AG09319 (cell line): ENCODE data around the gene SEC31A.

Experiments used
- DNase-seq: peaks from one replicate; pipeline ENCODE4 v3.0.0-alpha.2; 2010; ENCODE audit warnings: low read depth; ENCODE audit errors: extremely low read depth
- TF ChIP-seq, protein P1 (sequence below): IDR thresholded peaks from 2 replicates; pipeline ENCODE4 v1.5.1; 2011; ENCODE audit warnings: low read depth, mild to moderate bottlenecking, inconsistent platforms, low read length, moderate library complexity

Gene SEC31A

DNA sequence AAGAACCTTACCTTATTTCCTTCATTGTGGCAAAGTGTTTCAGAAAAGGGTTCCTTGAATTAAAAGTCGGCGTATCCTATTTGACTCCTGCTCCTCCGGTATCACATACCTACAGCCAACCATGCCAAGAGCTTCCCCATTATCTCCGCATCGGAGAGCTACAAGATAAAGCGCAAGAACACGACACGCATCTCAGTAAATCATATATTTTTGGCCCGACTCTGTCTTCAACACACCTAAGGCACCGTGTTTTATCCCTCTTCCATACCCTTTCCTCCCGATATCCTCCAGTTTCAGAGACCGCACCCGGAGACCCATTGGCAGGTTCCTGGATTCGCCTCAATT lies 9.1 kb upstream of the SEC31A start:
- DNase-seq: no peak

DNA sequence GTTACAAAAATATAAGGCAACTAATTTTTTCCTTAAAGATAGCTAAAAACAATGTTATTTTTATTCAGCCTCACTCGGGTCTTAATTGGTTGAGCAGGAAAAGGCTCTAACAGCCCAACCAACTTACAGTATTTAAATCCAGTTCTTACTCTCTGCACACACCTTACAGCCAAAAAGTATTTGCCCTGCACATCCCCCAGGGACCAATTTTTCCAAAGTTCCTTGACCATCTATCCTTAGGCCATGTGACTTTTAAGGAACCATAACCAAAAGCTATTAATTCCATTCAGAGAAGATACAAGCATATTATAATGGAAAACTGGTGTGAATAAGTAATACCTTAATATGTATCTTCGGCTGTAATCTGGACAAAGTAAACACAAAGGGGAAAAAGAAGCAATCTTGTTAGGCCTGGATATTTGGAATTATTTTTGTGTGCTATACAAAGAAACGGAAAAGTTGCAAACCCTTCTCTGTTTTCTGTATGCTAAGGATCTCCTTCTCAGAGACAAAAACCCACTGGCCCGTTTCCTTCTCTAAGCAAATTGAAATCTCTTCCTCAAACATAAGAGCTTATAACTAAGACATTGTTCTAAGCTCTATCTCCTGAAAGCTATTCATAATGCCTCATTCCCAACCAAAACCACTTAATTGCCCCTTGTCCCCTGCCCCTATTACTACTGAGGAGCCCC lies 8.6 kb upstream of the SEC31A start:
- DNase-seq: no peak
- TF ChIP-seq, protein P1, sequence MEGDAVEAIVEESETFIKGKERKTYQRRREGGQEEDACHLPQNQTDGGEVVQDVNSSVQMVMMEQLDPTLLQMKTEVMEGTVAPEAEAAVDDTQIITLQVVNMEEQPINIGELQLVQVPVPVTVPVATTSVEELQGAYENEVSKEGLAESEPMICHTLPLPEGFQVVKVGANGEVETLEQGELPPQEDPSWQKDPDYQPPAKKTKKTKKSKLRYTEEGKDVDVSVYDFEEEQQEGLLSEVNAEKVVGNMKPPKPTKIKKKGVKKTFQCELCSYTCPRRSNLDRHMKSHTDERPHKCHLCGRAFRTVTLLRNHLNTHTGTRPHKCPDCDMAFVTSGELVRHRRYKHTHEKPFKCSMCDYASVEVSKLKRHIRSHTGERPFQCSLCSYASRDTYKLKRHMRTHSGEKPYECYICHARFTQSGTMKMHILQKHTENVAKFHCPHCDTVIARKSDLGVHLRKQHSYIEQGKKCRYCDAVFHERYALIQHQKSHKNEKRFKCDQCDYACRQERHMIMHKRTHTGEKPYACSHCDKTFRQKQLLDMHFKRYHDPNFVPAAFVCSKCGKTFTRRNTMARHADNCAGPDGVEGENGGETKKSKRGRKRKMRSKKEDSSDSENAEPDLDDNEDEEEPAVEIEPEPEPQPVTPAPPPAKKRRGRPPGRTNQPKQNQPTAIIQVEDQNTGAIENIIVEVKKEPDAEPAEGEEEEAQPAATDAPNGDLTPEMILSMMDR: no peak

More for the DNA sequence above, 9.1 kb upstream of the SEC31A start:
- TF ChIP-seq, protein P1: no peak

DNA sequence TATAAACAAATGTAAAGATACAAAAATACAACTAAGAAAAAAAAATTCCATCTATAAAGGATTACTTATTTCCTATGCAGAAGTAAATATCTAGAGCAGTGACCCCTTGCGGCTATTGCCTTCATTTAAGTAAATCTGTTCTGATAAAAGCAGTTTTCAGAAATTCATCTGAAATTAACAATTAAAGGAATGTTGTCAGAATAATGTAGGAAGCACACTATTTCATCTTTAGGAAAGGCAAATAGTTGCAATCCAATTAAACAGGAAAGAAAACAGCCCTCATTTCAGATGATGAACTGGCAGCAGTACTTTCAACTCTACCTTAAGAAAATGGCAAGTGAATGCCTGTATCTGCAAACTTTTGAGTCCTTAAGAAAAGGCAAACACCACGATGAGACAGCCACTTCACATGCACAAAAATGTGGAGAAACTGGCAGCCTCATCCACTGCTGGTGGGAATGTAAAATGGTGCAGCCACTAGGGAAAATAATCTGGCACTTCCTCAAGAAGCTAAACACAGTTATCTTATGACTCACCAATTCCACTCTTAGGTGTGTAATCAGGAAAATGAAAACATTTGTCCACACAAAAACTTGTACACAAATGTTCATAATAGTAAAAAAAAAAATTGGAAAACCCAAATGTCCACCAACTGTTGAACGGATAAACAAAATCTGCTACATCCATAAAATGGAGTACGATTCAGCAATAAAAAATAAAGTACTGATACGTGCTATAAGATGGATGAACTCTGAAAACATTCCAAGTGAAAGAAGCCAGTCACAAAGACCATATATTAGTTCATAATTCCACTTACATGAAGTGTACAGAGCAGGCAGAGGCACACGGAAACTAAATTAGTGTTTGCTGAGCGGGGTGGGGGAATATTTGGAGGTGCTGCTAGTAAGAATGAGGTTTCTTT lies 7.6 kb upstream of the SEC31A start:
- DNase-seq: peak; percentile 67
- TF ChIP-seq, protein P1: peak; percentile 36

DNA sequence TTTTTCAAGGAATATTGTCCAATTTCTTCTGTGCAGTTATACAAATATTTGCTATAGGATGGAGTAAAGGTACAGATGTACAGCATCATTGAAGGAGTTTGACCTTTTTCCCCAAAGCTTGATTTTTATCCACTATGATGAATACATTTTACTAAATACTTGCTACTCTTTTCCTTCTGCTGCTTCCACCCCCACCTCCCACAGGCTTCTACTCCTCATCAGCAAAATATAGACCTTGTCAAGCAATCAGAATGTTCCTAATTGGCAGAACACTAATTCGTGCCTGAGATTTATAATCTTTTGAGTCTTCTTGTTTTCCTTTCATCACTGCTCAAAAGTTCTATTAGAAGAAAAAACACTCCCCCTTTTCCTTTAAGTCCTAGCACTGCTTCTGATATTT lies 5.8 kb upstream of the SEC31A start:
- no peak for DNase-seq
- TF ChIP-seq, protein P1: no peak

DNA sequence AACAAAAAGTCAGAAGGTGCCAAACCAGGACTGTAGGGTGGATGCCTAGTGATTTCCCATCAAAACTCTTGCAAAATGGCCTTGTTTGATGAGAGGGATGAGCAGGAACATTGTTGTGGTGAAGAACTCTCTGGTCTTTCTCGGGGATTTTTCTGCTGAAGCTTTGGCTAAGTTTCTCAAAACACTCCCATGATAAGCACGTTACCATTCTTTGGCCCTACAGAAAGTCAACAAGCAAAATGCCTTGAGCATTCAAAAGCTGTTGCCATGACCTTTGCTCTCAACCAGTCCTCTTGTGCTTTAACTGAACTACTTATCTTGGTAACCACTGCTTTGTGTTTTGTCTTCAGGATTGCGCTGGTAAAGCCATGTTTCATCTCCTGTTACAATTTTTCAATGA lies 3.0 kb upstream of the SEC31A start:
- DNase-seq: no peak

DNA sequence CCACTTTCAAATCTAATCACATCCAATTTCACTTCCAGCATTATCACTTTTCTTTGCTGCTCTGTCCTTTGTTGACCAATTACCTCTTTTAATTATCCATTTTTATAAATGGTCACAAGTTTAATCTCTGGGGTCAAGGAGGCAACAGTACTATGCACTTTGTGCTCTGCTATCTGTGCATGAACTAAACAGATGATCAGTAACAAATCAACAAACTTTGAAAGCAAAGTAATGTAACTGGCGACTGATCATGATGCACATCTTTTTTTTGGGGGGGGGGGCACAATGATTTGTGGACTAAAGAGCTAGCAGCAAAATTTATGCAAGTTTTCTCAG lies 1.5 kb upstream of the SEC31A start:
- TF ChIP-seq, protein P1: no peak
- no peak for DNase-seq

More for the DNA sequence above, 3.0 kb upstream of the SEC31A start:
- TF ChIP-seq, protein P1: no peak

DNA sequence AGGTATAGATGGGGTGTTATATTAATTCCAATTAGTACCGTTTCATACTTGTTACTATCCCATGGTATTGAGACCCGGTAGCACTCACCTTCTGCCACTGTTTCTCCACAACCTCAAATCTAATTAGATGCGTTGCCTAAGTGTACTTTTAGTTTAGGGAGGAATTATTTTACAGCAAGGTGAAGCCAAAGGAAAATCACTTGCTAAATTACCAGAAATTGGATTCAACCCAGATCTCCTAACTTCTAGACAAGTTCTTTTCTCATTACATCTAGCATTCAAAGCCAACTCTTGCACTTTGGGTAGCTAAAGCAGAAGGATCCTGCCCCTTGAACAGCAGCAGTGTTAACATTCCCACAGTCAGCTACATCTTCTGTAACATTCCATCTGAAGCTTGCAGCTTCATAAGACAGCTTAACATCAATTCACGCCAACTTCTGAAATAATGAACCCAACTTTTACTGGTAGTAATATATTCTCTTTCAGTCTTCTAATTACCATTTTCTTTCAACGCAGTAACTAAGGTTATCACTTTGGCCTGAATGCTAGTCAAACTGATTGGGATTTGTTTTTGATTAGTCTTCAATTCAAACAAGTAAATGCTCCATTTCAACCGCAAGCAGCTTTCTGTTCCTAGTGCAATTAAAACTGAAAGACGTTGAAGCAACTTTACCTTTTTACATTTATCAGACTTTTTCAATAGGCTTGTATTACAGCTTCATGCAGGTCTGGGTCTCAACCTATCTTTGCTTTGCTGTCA lies 934 bp upstream of the SEC31A start:
- no peak for DNase-seq
- TF ChIP-seq, protein P1: no peak
